Keratinocyte (primary cell): Measurements from ENCODE around the gene FGGY.

Experiments used
- CTCF ChIP-seq, 3 experiments: IDR thresholded peaks in 1 of 3; conservative IDR thresholded peaks in 1 of 3; optimal IDR thresholded peaks in 1 of 3; 2 replicates in 2 of 3; 3 replicates in 1 of 3; pipeline versions ENCODE3 to v1.5.1; 2011; ENCODE audit warnings: low read length in 3 of 3, mild to moderate bottlenecking in 3 of 3, moderate library complexity in 2 of 3, control low read depth in 1 of 3, inconsistent platforms in 1 of 3; ENCODE audit not compliant: insufficient read depth in 2 of 3; ENCODE audit errors: extremely low read depth in 1 of 3
- EZH2 ChIP-seq: IDR thresholded peaks from one replicate; pipeline ENCODE4 v1.6.1; 2012; ENCODE audit warnings: inconsistent platforms, mild to moderate bottlenecking, low read length, moderate library complexity

GRCh38 chr1:59452026-59452425, 155.1 kb downstream of the FGGY start:
- TF ChIP-seq CTCF (optimal IDR thresholded peaks at IDR 0.05 in 1 of 3, IDR thresholded peaks at IDR 0.05 in 1 of 3, conservative IDR thresholded peaks at IDR 0.05 in 1 of 3; ENCODE audit: extremely low read depth in 1 of 3, insufficient read depth in 2 of 3, low read length in 3 of 3) (no peak), EZH2 (no peak)
